ENCODE results near the gene TLDC2. TPM values are rescaled to one million over a fixed set of nuclear protein-coding genes. Genes with fewer than 3 reads are reported as not detected.

Gene TLDC2
- total RNA-seq, 1 experiment from 2014 or later = 0.32 TPM

- H4K20me1 ChIP-seq (ENCODE audit: insufficient read depth) = no peaks in the 10 kb centered on the region
- ChIA-PET RAD21 (ENCODE audit: low non-redundant PET in 1 of 2, low total read pairs in 2 of 2, uncharacterized antibody in 2 of 2, unreplicated experiment in 2 of 2) (no interaction called here), POLR2A (no interaction called here), CTCF (no interaction called here)
- TF ChIP-seq ATF3 (IDR thresholded peaks at IDR 0.05) = no peak
- peak; percentile 55 for TF ChIP-seq TCF7L2 (IDR thresholded peaks at IDR 0.05; ENCODE audit: borderline replicate concordance, extremely low read depth, insufficient read depth, insufficient read length)
- H3K9ac ChIP-seq (ENCODE audit: low read length) = 0 out of 2 replicates have a peak overlapping the region, but pooled peaks have one; percentile 15
- no peak overlapping the region for H2AFZ ChIP-seq (ENCODE audit: low read depth, low read length, poor library complexity, severe bottlenecking)
- peaks cover 17 to 59% of the 10 kb centered on the region in 2 experiments for H3K4me1 ChIP-seq (ENCODE audit: control insufficient read depth in 1 of 2, insufficient read depth in 2 of 2, low read length in 2 of 2)
- H3K9me3 ChIP-seq (ENCODE audit: control insufficient read depth in 1 of 2, insufficient read depth in 1 of 2, low read depth in 1 of 2, low read length in 2 of 2) = no peaks in the 10 kb centered on the region
- peak overlapping the region; percentile 17; the same call in 1 of the 2 replicates for H3K4me2 ChIP-seq (ENCODE audit: low read length)
- H3K79me2 ChIP-seq (ENCODE audit: insufficient read depth, low read length) = peaks cover 43% of the 10 kb centered on the region; the same call in 1 of the 2 replicates
- H3K9me2 ChIP-seq (ENCODE audit: insufficient read depth) = no peaks in the 10 kb centered on the region
- ATAC-seq = no peak
- intact Hi-C loops (cut with micrococcal nuclease) = no loop called here
- H3K36me3 ChIP-seq (ENCODE audit: control insufficient read depth in 1 of 2, insufficient read depth in 2 of 2, low read length in 2 of 2) = no peaks in the 10 kb centered on the region
- H3K27ac ChIP-seq (ENCODE audit: low read depth, low read length) = no peak overlapping the region
- no TSS peak for BruUV-seq (replicated peaks)
- no peak for DNase-seq (ENCODE audit: low read depth, low spot score)
- no peak overlapping the region for H3K4me3 ChIP-seq (replicated peaks in 1 of 2; ENCODE audit: low read depth in 1 of 2, low read length in 2 of 2)
- H3K27me3 ChIP-seq (ENCODE audit: insufficient read depth, low read length) = no peaks in the 10 kb centered on the region
These were observed 16.7 kb upstream of the TLDC2 start for GRCh38 chr20:36859282-36859555.

GRCh38 chr20:36859700-36860330 is 16.1 kb upstream of the TLDC2 start:
- Histone ChIP-seq H2AFZ (ENCODE audit: low read depth, low read length, poor library complexity, severe bottlenecking) (no peak overlapping the region), H3K4me2 (ENCODE audit: low read length) (peak overlapping the region; percentile 17; the same call in 1 of the 2 replicates), H3K79me2 (ENCODE audit: insufficient read depth, low read length) (peaks cover 40% of the 10 kb centered on the region; the same call in 1 of the 2 replicates), H3K36me3 (ENCODE audit: control insufficient read depth in 1 of 2, insufficient read depth in 2 of 2, low read length in 2 of 2) (no peaks in the 10 kb centered on the region), H4K20me1 (ENCODE audit: insufficient read depth) (no peaks in the 10 kb centered on the region), H3K9me3 (ENCODE audit: control insufficient read depth in 1 of 2, insufficient read depth in 1 of 2, low read depth in 1 of 2, low read length in 2 of 2) (no peaks in the 10 kb centered on the region), H3K9me2 (ENCODE audit: insufficient read depth) (no peaks in the 10 kb centered on the region), H3K4me3 (replicated peaks in 1 of 2; ENCODE audit: low read depth in 1 of 2, low read length in 2 of 2) (no peak overlapping the region), H3K27me3 (ENCODE audit: insufficient read depth, low read length) (no peaks in the 10 kb centered on the region), H3K4me1 (ENCODE audit: control insufficient read depth in 1 of 2, insufficient read depth in 2 of 2, low read length in 2 of 2) (peaks cover 15 to 58% of the 10 kb centered on the region in 2 experiments), H3K27ac (ENCODE audit: low read depth, low read length) (no peak overlapping the region), H3K9ac (ENCODE audit: low read length) (0 out of 2 replicates have a peak overlapping the region, but pooled peaks have one; percentile 15)
- intact Hi-C loops (cut with micrococcal nuclease) = no loop called here
- ATAC-seq (no peak), DNase-seq (ENCODE audit: low read depth, low spot score) (no peak)
- ChIA-PET POLR2A (no interaction called here), RAD21 (ENCODE audit: low non-redundant PET in 1 of 2, low total read pairs in 2 of 2, uncharacterized antibody in 2 of 2, unreplicated experiment in 2 of 2) (no interaction called here), CTCF (no interaction called here)
- no TSS peak for BruUV-seq (replicated peaks)
- TF ChIP-seq POLR2A (IDR thresholded peaks at IDR 0.05; ENCODE audit: borderline replicate concordance, extremely low read depth, insufficient read depth, insufficient read length) = no peak
- no peak for TF ChIP-seq POLR2AphosphoS5 (IDR thresholded peaks at IDR 0.05; ENCODE audit: low read depth, low read length)
- TF ChIP-seq ZBTB33 (IDR thresholded peaks at IDR 0.05; ENCODE audit: extremely low read depth, insufficient replicate concordance, low read length) = no peak
- TF ChIP-seq CBX3 (IDR thresholded peaks at IDR 0.05; ENCODE audit: low read depth) = no peak
- TF ChIP-seq CEBPB (IDR thresholded peaks at IDR 0.05; ENCODE audit: low read depth) = no peak
- TF ChIP-seq RAD21 (IDR thresholded peaks at IDR 0.05; ENCODE audit: low read depth) = no peak
- no peak for TF ChIP-seq SRF (IDR thresholded peaks at IDR 0.05; ENCODE audit: low read depth)
- no peak for TF ChIP-seq SP1 (IDR thresholded peaks at IDR 0.05; ENCODE audit: low read depth)
- no peak for TF ChIP-seq YY1 (IDR thresholded peaks at IDR 0.05; ENCODE audit: extremely low read depth, insufficient replicate concordance, low read depth, low read length)
- no peak for TF ChIP-seq MAX (IDR thresholded peaks at IDR 0.05)
- no peak for TF ChIP-seq CTCF (IDR thresholded peaks at IDR 0.05 in 2 of 3, conservative IDR thresholded peaks at IDR 0.05 in 1 of 3; ENCODE audit: borderline replicate concordance in 1 of 3, insufficient read depth in 1 of 3, low read depth in 2 of 3, low read length in 2 of 3)
- TF ChIP-seq FOSL1 (IDR thresholded peaks at IDR 0.05; ENCODE audit: low read depth) = no peak
